HepG2 (cell line): Measurements from ENCODE around the gene CCDC57. TPM values are rescaled to one million over a fixed set of nuclear protein-coding genes. Genes with fewer than 3 reads are reported as not detected.

ENCODE experiments used
- ATAC-seq: fragments of 200-7000 bp; cut with Tn5 transposase; 3 replicates; pipeline ENCODE4 v1.9.1; 2020; ENCODE audit warnings: mild to moderate bottlenecking, moderate library complexity
- BruUV-seq: library from RNA; stranded (reverse); fragments of 400-500 nt; replicated peaks from 2 replicates; lab custom pipeline; 2021; lab: Mats Ljungman, UMichigan
- CTCF ChIA-PET: fragments of 300-600 bp; formaldehyde crosslinking; extraction: SDS; loops from one replicate; lab custom pipeline; 2021; ENCODE audit warnings: low total read pairs, inconsistent platforms, low intra/inter-chr PET ratio; lab: Yijun Ruan, JAX
- POLR2A ChIA-PET: fragments of 350-600 bp; sonication (Branson Sonifier 250); formaldehyde crosslinking; loops from one replicate; lab custom pipeline; 2020; ENCODE audit warnings: antibody characterized with exemption, inconsistent platforms; lab: Yijun Ruan, JAX
- DNase-seq: peaks from one replicate; pipeline ENCODE4 v3.0.0-alpha.2; 2015; ENCODE audit warnings: low spot score
- FAIRE-seq: peaks from 3 replicates; lab custom pipeline; 2011; peaks lifted over from hg19 to GRCh38; lab: Jason Lieb, UNC
- H2AFZ ChIP-seq: one replicate; pipeline ENCODE4 v1.6.1; 2011; ENCODE audit warnings: low read length, inconsistent platforms
- H3K27ac ChIP-seq: fragments of 300-600 bp; 3 replicates; pipeline ENCODE4 v1.8.0; 2011; ENCODE audit warnings: mixed run types, mild to moderate bottlenecking, mixed read lengths, low read length, inconsistent platforms; ENCODE audit not compliant: insufficient read depth; ENCODE audit errors: extremely low read length
- H3K27me3 ChIP-seq, 2 experiments: fragments of 200-600 bp in 1 of 2; 2 replicates in 1 of 2; 3 replicates in 1 of 2; pipeline versions ENCODE4 v1.6.0 to v1.8.0; 2011; ENCODE audit warnings: low read length in 2 of 2, mild to moderate bottlenecking in 2 of 2, moderate library complexity in 2 of 2, inconsistent platforms in 1 of 2; ENCODE audit not compliant: insufficient read depth in 2 of 2, control insufficient read depth in 1 of 2
- H3K36me3 ChIP-seq, 2 experiments: fragments of 200-600 bp in 1 of 2; replicated peaks in 1 of 2; 2 replicates in 1 of 2; 3 replicates in 1 of 2; pipeline versions ENCODE4 v1.5.1 to v1.8.0; 2011; ENCODE audit warnings: low read length in 2 of 2, inconsistent platforms in 1 of 2; ENCODE audit not compliant: insufficient read depth in 2 of 2, control insufficient read depth in 1 of 2
- H3K4me1 ChIP-seq: 2 replicates; pipeline ENCODE4 v1.5.1; 2012; ENCODE audit warnings: low read length, inconsistent platforms; ENCODE audit not compliant: insufficient read depth
- H3K4me2 ChIP-seq: 2 replicates; pipeline ENCODE4 v1.6.0; 2011; ENCODE audit warnings: low read depth, low read length, inconsistent platforms
- H3K4me3 ChIP-seq, 3 experiments: fragments of 200-600 bp in 1 of 3; sonication (generic), shearing (Covaris generic) in 1 of 3; replicated peaks in 1 of 3; 2 replicates each; pipeline ENCODE4 v1.5.1; 2011 to 2016; ENCODE audit warnings: low read length in 3 of 3, inconsistent platforms in 2 of 3, low read depth in 2 of 3, mild to moderate bottlenecking in 2 of 3, control low read depth in 1 of 3, mixed read lengths in 1 of 3; ENCODE audit not compliant: insufficient read depth in 1 of 3
- H3K79me2 ChIP-seq: one replicate; pipeline ENCODE4 v1.6.1; 2011; ENCODE audit warnings: low read length, inconsistent platforms; ENCODE audit not compliant: insufficient read depth
- H3K9ac ChIP-seq: 2 replicates; pipeline ENCODE4 v1.6.0; 2011; ENCODE audit warnings: mild to moderate bottlenecking, low read depth, low read length, inconsistent platforms; ENCODE audit not compliant: insufficient read depth
- H3K9me3 ChIP-seq: 2 replicates; pipeline ENCODE4 v1.5.1; 2012; ENCODE audit warnings: mild to moderate bottlenecking, low read length
- H4K20me1 ChIP-seq: 2 replicates; pipeline ENCODE4 v1.6.0; 2011; ENCODE audit warnings: inconsistent platforms, mild to moderate bottlenecking, low read length, moderate library complexity; ENCODE audit not compliant: insufficient read depth
- POLR2AphosphoS2 ChIP-seq: IDR thresholded peaks from 2 replicates; pipeline ENCODE4 v1.6.1; 2011; ENCODE audit warnings: low read depth, low read length, improper control_type of control experiment
- RAD21 ChIP-seq: fragments of 450-650 bp; formaldehyde crosslinking; IDR thresholded peaks from 2 replicates; pipeline ENCODE4 v1.5.0; 2020; ENCODE audit warnings: mild to moderate bottlenecking
- SMAD1 ChIP-seq: sonication (generic); formaldehyde crosslinking; IDR thresholded peaks from 2 replicates; pipeline ENCODE4 v1.4.0; 2020; ENCODE audit warnings: missing genetic modification reagents, low read depth, mild to moderate bottlenecking, borderline replicate concordance
- ZC3H13 ChIP-seq: sonication (generic); formaldehyde crosslinking; IDR thresholded peaks from 2 replicates; pipeline ENCODE4 v1.8.1; 2023; ENCODE audit warnings: mild to moderate bottlenecking, missing genetic modification reagents, moderate library complexity
- ZNF160 ChIP-seq: sonication (generic); formaldehyde crosslinking; IDR thresholded peaks from 2 replicates; pipeline ENCODE4 v1.8.0; 2022; ENCODE audit warnings: mild to moderate bottlenecking, inconsistent platforms, missing genetic modification reagents
- ZNF225 ChIP-seq: sonication (generic); formaldehyde crosslinking; IDR thresholded peaks from 2 replicates; pipeline ENCODE4 v1.4.0; 2020; ENCODE audit warnings: mild to moderate bottlenecking, missing genetic modification reagents
- ZNF572 ChIP-seq: sonication (generic); formaldehyde crosslinking; IDR thresholded peaks from 2 replicates; pipeline ENCODE4 v1.5.1; 2020; ENCODE audit warnings: mild to moderate bottlenecking, missing genetic modification reagents
- ZNF776 ChIP-seq: sonication (generic); formaldehyde crosslinking; IDR thresholded peaks from 2 replicates; pipeline ENCODE4 v1.4.0; 2020; ENCODE audit warnings: mild to moderate bottlenecking, missing genetic modification reagents
- WGBS: methylation state at CpG from one replicate; pipeline ENCODE4 v1.1.6; 2017; ENCODE audit warnings: low lambda C conversion rate; 5-methylcytosine and 5-hydroxymethylcytosine counted together
- in situ Hi-C: cut with HindIII; loops from 2 replicates; pipeline ENCODE4 v1.10.0; 2017; ENCODE audit warnings: low pct_unique_long_range_greater_than_20kb; ENCODE audit not compliant: extremely low pct_ligation_motif_present
- intact Hi-C: fragments of 100-400 bp; cut with micrococcal nuclease; formaldehyde crosslinking; loops from one replicate; pipeline ENCODE4 v1.10.0; 2022; ENCODE audit not compliant: unreplicated experiment
- polyA plus RNA-seq, 8 experiments: library from polyadenylated mRNA; depleted of rRNA in 3 of 8; stranded (reverse) in 7 of 8; unstranded in 1 of 8; fragments of >200 nt; fragmentation: Illumina TruSeq in 4 of 8; extraction: Trizol in 4 of 8; gene quantifications; 2 replicates each; pipeline versions ENCODE4 v1.2.1 to v1.2.3, GENCODE V29; 2011 to 2016; ENCODE audit warnings: low read depth in 4 of 8, missing spikeins in 1 of 8, mixed read lengths in 1 of 8; ENCODE audit not compliant: insufficient read depth in 1 of 8
- total RNA-seq, 5 experiments: library from RNA; depleted of rRNA; stranded (reverse); fragments of >200 nt; fragmentation: Illumina TruSeq; extraction: Trizol; gene quantifications; 2 replicates each; pipeline ENCODE4 v1.2.3, GENCODE V29; 2016; ENCODE audit warnings: low read depth in 1 of 5
- TF ChIP-seq, protein P1 (sequence below): IDR thresholded peaks from 2 replicates; pipeline ENCODE4 v1.6.1; 2016; ENCODE audit warnings: missing genetic modification reagents, missing compliant biosample characterization
- TF ChIP-seq, protein P2 (sequence below): sonication (generic); formaldehyde crosslinking; IDR thresholded peaks from 2 replicates; pipeline ENCODE4 v1.5.1; 2020; ENCODE audit warnings: mild to moderate bottlenecking, moderate library complexity, missing genetic modification reagents
- TF ChIP-seq, protein P3 (sequence below): sonication (generic); formaldehyde crosslinking; conservative IDR thresholded peaks from 2 replicates; pipeline ENCODE4 v1.5.0; 2020; ENCODE audit warnings: missing genetic modification reagents
- TF ChIP-seq, protein P4 (sequence below): sonication (generic); formaldehyde crosslinking; IDR thresholded peaks from 2 replicates; pipeline ENCODE4 v1.4.0; 2020; ENCODE audit warnings: mild to moderate bottlenecking, missing genetic modification reagents
- TF ChIP-seq, protein P5 (sequence below): sonication (generic); formaldehyde crosslinking; IDR thresholded peaks from 2 replicates; pipeline ENCODE4 v1.5.1; 2020; ENCODE audit warnings: mild to moderate bottlenecking, missing genetic modification reagents, moderate library complexity
- TF ChIP-seq, protein P6 (sequence below): sonication (generic); formaldehyde crosslinking; IDR thresholded peaks from 2 replicates; pipeline ENCODE4 v1.9.0; 2022; ENCODE audit warnings: missing genetic modification reagents, mild to moderate bottlenecking, borderline replicate concordance

CCDC57 gene
- total and polyA plus RNA-seq, 2 of the 13 experiments (the other 11 are each of a cell fraction or from before 2014, with no cell fraction given) = 59.3 to 59.9 TPM

DNA sequence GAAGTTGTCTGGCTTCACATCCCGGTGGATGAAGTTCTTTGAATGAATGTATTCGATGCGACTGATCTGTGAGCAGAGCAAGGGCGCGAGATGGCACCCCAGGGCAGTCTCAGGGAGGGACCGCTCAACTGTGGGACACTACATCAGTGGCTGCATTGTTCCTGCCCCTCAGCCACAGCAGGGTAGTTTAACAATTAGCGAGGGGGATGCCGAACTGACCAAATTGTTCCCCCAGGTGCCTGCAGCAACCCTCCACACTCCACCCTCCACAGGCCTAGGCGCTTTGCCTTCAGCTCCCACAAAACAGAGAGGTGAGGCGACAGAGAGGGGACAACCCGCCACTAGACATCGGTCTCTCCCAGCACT is 40.5 kb upstream of the CCDC57 start:
- Histone ChIP-seq H3K79me2 (peaks cover 12% of the 10 kb centered on the region), H4K20me1 (peaks cover 22% of the 10 kb centered on the region), H3K9ac (no peak overlapping the region), H3K27ac (no peak overlapping the region), H2AFZ (no peak overlapping the region), H3K4me2 (no peak overlapping the region), H3K9me3 (no peaks in the 10 kb centered on the region), H3K4me1 (no peaks in the 10 kb centered on the region), H3K4me3 (no peak overlapping the region), H3K36me3 (peaks cover 59 to 82% of the 10 kb centered on the region in 2 experiments), H3K27me3 (no peaks in the 10 kb centered on the region)
- in situ Hi-C loops = no loop called here
- no TSS peak for BruUV-seq
- DNase-seq = no peak
- intact Hi-C loops = no loop called here
- ChIA-PET CTCF (no interaction called here), POLR2A (interaction anchor here (3.2 kb wide), 1 partner anchor 11 kb away, joined by 11 read pairs; no protein-coding TSS in a partner anchor)
- no peak for FAIRE-seq
- over 99% methylated on average over 12 of the region's 12 CpGs for WGBS
- no peak for ATAC-seq
- peak; percentile 54; the same call in 1 of the 2 replicates for TF ChIP-seq ZC3H13
- TF ChIP-seq, protein P1, sequence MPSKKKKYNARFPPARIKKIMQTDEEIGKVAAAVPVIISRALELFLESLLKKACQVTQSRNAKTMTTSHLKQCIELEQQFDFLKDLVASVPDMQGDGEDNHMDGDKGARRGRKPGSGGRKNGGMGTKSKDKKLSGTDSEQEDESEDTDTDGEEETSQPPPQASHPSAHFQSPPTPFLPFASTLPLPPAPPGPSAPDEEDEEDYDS (CRISPR knock-in tag) = no peak
- 0 out of 2 replicates have a peak, but pooled peaks have one; percentile 12 for TF ChIP-seq SMAD1 (CRISPR knock-in tag)
- TF ChIP-seq, protein P2, sequence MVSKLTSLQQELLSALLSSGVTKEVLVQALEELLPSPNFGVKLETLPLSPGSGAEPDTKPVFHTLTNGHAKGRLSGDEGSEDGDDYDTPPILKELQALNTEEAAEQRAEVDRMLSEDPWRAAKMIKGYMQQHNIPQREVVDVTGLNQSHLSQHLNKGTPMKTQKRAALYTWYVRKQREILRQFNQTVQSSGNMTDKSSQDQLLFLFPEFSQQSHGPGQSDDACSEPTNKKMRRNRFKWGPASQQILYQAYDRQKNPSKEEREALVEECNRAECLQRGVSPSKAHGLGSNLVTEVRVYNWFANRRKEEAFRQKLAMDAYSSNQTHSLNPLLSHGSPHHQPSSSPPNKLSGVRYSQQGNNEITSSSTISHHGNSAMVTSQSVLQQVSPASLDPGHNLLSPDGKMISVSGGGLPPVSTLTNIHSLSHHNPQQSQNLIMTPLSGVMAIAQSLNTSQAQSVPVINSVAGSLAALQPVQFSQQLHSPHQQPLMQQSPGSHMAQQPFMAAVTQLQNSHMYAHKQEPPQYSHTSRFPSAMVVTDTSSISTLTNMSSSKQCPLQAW (CRISPR knock-in tag) = 0 out of 2 replicates have a peak, but pooled peaks have one; percentile 40
- 0 out of 2 replicates have a peak, but pooled peaks have one; percentile 52 for TF ChIP-seq ZNF776 (CRISPR knock-in tag)
- TF ChIP-seq, protein P3, sequence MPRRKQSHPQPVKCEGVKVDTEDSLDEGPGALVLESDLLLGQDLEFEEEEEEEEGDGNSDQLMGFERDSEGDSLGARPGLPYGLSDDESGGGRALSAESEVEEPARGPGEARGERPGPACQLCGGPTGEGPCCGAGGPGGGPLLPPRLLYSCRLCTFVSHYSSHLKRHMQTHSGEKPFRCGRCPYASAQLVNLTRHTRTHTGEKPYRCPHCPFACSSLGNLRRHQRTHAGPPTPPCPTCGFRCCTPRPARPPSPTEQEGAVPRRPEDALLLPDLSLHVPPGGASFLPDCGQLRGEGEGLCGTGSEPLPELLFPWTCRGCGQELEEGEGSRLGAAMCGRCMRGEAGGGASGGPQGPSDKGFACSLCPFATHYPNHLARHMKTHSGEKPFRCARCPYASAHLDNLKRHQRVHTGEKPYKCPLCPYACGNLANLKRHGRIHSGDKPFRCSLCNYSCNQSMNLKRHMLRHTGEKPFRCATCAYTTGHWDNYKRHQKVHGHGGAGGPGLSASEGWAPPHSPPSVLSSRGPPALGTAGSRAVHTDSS (CRISPR knock-in tag) = no peak
- 0 out of 2 replicates have a peak, but pooled peaks have one; percentile 11 for TF ChIP-seq ZNF225 (CRISPR knock-in tag)
- TF ChIP-seq ZNF572 (CRISPR knock-in tag) = peak; percentile 86; the same call in 1 of the 2 replicates
- TF ChIP-seq, protein P4, sequence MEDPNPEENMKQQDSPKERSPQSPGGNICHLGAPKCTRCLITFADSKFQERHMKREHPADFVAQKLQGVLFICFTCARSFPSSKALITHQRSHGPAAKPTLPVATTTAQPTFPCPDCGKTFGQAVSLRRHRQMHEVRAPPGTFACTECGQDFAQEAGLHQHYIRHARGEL (CRISPR knock-in tag) = 0 out of 2 replicates have a peak, but pooled peaks have one; percentile 28
- no peak for TF ChIP-seq ZNF160 (CRISPR knock-in tag)
- peak; percentile 35; the same call in 1 of the 2 replicates for TF ChIP-seq POLR2AphosphoS2
- TF ChIP-seq, protein P5, sequence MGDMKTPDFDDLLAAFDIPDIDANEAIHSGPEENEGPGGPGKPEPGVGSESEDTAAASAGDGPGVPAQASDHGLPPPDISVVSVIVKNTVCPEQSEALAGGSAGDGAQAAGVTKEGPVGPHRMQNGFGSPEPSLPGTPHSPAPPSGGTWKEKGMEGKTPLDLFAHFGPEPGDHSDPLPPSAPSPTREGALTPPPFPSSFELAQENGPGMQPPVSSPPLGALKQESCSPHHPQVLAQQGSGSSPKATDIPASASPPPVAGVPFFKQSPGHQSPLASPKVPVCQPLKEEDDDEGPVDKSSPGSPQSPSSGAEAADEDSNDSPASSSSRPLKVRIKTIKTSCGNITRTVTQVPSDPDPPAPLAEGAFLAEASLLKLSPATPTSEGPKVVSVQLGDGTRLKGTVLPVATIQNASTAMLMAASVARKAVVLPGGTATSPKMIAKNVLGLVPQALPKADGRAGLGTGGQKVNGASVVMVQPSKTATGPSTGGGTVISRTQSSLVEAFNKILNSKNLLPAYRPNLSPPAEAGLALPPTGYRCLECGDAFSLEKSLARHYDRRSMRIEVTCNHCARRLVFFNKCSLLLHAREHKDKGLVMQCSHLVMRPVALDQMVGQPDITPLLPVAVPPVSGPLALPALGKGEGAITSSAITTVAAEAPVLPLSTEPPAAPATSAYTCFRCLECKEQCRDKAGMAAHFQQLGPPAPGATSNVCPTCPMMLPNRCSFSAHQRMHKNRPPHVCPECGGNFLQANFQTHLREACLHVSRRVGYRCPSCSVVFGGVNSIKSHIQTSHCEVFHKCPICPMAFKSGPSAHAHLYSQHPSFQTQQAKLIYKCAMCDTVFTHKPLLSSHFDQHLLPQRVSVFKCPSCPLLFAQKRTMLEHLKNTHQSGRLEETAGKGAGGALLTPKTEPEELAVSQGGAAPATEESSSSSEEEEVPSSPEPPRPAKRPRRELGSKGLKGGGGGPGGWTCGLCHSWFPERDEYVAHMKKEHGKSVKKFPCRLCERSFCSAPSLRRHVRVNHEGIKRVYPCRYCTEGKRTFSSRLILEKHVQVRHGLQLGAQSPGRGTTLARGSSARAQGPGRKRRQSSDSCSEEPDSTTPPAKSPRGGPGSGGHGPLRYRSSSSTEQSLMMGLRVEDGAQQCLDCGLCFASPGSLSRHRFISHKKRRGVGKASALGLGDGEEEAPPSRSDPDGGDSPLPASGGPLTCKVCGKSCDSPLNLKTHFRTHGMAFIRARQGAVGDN = peak; percentile 6; the same call in 1 of the 2 replicates
- TF ChIP-seq, protein P6, sequence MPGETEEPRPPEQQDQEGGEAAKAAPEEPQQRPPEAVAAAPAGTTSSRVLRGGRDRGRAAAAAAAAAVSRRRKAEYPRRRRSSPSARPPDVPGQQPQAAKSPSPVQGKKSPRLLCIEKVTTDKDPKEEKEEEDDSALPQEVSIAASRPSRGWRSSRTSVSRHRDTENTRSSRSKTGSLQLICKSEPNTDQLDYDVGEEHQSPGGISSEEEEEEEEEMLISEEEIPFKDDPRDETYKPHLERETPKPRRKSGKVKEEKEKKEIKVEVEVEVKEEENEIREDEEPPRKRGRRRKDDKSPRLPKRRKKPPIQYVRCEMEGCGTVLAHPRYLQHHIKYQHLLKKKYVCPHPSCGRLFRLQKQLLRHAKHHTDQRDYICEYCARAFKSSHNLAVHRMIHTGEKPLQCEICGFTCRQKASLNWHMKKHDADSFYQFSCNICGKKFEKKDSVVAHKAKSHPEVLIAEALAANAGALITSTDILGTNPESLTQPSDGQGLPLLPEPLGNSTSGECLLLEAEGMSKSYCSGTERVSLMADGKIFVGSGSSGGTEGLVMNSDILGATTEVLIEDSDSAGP (CRISPR knock-in tag) = peak; percentile 24; the same call in 1 of the 2 replicates
- TF ChIP-seq RAD21 (CRISPR knock-in tag) = 0 out of 2 replicates have a peak, but pooled peaks have one; percentile 11
